Suppressor macrophage treated with lipopolysaccharide for 4 hours (primary cell): ENCODE measurements around the gene SENP1.

Experiments used
- DNase-seq: peaks from one replicate; pipeline ENCODE4 v3.0.0-alpha.2; 2020

SENP1 gene

DNA sequence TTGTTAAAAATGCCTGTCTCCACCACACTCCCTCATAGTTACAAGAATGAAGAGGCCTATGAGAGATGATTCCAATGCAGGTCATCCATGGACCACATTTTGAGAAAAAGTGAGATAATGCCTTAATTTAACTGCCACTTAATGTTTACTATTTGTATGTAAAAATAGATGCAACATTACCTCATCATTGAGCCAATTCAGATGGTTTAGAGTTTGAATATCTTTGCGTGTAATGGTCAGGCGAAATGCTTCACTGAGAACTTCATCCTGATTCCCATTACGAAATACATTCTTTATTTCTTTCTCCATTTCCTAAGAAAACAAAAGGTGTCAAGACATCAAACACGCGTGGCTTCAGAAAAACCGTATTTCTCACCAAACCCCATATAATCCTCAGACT, 42.3 kb downstream of the SENP1 start:
- DNase-seq, result no peak

DNA sequence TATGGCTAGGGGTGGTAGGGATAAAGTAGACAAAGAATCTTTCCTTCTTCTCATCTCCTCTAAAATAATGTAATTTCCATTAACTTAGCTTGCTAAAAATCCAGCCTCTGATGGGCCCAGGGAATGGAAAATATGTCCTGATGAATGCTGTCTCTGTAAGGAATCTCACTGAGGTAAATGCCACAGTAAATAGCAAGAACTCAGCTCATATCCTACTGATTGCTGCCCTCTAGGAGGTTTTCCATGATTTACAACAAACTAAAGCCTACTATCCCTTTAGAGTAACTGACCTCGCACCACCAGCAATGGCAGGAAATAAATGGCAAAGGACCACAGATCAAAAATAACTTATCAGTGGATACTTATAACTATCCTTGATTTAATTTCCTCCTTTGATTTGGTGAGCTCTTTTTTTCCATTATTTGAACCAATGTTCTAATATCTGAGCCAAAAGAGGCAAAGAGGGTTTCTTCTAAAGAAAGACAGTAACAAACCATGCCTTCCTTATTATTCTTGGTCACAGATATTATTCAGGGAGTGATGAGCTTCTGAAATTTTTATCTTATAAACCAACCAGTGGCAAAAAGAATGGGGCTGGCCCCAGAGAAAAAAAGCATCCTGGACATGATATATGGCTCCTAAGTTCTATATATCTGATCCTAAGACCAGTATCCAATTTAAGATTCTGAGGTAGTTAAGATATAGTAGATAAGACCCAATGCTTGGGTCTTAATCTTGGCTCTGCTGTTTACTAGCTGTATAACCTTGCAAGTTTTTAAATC, 43.8 kb downstream of the SENP1 start:
- no peak for DNase-seq

DNA sequence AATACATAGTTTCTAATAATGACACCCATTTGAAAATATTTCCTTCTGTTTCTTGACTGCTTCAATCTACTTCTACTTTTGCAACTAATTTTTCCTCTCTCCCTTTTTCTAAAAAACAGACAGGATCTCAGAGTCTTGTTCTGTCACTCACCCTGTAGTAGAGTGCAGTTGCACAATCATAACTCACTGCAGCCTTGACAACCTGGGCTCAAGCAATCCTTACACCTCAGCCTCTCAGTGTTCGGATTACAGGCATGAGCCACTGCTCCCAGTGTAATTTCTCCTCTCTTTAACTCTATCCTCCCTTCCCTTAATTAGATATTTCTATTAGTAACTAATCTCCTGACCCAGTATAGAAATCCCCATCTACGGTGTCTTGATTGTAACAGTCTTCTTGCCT, 45.4 kb downstream of the SENP1 start:
- no peak for DNase-seq

- DNase-seq, result no peak
Observed at GRCh38 chr12:48058771-48059170, 47.1 kb downstream of the SENP1 start.

DNA sequence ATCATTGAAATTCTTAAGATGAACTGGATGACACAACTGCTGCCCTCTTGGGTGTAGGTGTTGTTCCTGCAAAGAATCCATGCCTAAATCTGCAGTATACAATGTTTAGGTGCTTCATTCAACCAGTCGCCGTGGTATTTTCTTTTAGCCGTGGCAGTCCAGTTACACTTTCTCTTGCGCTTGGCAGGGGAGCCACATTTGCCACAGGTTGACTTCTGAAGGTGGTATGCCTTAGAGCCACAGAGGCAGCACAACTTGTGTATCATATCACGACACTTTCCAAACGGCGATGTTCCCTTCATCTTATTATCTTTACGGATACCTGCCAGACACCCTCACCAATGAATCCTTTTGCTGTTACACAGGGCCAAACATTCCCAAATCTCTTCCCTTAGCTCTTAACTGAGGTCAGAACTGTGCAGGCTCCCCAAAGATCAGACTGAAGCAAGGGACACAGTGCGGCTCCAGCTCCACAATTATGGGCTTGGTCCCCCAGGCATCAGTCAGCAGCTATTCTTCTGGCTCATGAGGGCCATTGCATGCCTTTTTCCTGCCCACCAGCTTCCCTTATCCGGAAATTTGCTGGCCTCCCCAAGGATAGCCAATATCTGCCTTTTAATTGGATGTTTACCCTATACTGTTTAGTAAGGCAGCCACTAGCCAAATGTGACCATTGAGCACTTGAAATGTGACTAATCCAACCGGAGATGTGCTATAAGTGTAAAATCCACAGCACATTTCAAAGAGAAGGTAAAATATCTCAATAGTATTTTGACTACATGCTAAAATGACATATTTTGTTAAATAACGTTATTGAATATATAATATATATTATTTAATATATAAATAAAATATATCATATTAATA, 50.7 kb downstream of the SENP1 start:
- DNase-seq, result no peak

- DNase-seq, result no peak
Observed at GRCh38 chr12:48053883-48054282, 52.0 kb downstream of the SENP1 start.

DNA sequence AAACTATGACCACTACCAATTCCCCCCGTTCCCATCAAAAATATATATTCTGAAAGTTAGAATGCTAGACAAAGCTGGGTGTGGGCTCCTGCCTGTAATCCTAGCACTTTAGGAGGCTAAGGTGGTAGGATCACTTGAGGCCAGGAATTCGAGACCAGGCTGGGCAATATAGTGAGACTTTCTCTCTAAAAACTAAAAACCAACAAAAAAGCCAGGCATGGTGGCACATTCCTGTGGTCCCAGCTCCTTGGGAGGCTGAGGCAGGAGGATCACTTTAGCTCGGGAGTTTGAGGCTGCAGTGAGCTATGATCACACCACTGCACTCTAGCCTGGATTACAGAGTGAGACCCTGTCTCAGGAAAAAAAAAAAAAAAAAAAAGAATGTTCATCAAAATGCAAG, 52.8 kb downstream of the SENP1 start:
- no peak for DNase-seq

- DNase-seq, result no peak
Observed at GRCh38 chr12:48051681-48052080, 54.2 kb downstream of the SENP1 start.

GRCh38 chr12:48050174-48050573, 55.7 kb downstream of the SENP1 start:
- no peak for DNase-seq

DNA sequence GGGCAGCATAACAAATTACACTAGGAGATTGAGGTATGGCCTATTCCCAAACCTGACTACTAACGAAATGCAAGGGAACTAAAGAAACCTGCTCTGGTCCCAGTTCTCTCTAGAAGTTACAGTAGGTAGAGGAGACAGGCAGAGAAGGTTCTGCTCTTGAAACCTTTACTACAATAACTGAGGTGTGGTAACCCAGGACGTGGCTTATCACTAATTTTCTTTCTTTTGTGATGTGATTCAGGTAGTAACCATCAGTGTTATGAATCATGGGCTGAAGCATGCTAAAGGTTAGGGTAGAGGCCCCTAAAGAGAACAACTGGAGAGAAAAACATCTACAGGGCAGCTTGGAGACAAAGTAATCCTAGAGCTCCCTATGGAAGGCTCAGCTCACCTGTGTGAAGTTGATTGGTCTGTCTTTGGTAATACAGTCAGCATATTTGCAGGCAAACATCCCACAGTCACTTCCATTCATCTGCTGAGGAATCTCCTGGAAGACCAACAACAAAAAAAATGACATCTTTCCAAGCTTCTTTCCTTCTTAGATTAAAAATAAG, 59.8 kb downstream of the SENP1 start:
- DNase-seq, result no peak

- DNase-seq, result no peak
Observed at GRCh38 chr12:48045061-48045846, 60.6 kb downstream of the SENP1 start.

DNA sequence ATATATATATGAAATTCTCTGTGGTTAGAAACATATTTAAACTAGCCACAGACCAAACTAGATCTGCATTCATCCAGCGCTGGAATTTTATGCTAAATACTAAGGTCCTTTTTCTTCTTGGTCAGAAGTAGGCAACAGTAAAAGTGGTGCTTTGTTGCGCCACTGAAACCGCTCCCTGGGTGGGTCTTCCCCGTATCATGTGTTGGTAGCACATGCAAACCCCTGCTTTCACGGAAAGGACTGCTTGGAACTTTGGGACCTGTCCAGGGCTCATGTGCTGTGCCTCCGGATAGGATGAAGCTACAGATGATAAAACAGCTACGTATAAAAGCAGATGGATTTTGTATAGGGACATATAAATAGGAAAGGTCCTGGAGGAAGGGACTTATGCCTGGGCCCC, 61.5 kb downstream of the SENP1 start:
- DNase-seq, result no peak

DNA sequence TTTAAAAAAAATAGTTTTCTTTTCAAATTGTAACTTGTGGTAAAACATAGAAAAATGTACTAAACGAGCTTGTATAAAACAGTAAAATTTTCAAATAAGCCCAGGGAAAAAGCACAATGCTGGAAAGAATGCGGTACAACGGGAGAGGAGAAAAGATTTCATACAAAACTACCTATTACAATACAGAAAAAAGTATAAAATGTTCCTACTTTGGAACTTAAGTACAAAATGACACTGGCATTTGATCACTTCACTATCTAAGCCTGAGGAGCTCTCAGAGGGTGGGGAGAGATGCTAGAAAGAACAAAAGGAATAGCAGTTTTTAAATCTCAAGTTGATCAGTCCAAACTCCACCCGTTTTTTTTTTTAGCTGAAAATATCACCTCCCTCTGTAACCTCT, 62.1 kb downstream of the SENP1 start:
- no peak for DNase-seq

- no peak for DNase-seq
Observed at GRCh38 chr12:48041591-48042423, 64.1 kb downstream of the SENP1 start.

DNA sequence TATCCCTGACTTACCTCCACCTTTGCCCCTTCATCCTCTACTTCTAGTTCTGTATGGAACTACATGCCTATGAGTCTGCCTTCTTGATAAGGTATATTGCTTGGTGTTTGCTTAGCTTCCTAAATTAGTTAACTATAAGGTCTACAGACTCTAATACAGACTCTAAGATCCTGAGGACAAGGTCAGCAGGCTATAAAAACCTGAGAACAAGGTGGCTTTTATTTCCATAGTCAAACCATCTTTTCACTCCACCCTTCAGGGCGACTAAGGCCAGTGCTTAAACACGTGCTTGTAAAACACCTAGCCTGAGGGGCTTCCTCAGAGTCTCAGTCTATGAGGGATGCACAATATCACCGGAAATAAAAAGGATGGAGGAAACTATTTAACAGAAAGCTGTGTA, 65.5 kb downstream of the SENP1 start:
- no peak for DNase-seq

- no peak for DNase-seq
Observed at GRCh38 chr12:48039151-48039550, 66.7 kb downstream of the SENP1 start.

DNA sequence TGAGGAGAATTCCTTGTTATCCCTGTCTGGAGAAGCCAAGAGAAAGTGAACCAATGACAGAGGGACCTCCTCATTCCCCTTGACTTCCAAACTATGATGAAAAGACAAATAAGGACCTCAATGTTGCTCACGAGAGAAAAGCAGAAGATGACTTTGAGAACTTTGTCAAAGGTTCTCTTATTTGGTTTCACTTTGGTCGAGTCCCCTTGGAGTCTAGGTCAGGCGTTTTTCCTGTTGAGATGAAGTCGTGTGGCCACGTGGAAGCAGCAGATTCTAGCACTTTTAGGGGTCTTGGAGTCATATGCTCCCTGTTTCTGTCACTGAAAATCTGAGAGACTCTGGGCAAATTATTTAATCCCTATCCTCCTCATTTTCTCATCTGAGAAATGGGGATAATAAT, 67.8 kb downstream of the SENP1 start:
- DNase-seq, result peak; percentile 58

DNA sequence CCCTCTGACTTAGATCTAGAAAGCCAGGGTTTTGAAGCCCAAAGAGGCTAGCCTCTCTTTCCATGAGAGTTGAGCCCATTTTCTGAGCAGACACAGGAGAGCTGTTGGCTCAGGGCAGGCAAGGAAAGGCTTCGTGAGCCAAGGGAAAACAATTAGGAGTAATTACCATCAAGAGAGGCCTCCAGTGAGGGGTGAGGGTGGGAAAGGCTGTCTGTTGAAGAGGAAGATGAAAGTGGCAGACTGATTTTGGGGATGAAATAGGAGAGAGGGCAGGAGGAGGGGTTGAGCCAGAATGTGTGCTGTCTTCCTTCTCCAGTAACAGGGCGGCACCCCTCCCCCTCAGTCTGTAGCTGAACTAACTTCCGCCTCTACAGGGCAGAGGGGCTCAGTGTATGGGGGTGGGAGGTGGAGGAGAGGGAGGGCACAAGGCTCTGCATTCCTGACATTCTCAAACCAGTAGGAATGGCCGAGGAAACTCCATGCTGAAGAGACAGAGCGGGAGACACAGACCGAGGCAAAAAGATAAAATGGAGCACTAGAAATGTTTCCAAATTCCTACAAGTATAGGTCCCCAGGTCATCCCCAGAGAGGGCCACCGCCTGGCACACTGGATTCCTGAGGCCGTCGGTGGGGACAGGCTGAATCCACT, 68.5 kb downstream of the SENP1 start:
- DNase-seq, result no peak

DNA sequence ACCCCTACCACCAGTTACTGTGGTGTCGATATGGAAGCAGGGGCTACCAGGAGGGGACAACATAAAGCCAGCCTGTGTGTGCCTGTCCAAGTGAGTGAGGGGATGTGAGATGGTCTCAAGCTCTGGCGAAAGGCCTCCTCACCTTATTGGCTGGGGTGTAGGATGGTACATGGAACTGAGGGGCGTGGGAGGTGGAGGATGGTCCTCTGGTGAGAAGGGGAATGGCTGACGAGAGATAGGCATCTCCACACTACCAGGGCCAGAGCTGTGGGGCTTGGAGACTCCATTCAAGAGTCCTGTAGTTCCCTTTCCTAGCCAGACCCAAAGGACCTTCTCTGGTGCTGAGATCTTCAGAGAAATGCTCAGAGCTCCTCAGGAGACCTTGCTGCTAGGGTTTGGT, 69.1 kb downstream of the SENP1 start:
- DNase-seq, result no peak

DNA sequence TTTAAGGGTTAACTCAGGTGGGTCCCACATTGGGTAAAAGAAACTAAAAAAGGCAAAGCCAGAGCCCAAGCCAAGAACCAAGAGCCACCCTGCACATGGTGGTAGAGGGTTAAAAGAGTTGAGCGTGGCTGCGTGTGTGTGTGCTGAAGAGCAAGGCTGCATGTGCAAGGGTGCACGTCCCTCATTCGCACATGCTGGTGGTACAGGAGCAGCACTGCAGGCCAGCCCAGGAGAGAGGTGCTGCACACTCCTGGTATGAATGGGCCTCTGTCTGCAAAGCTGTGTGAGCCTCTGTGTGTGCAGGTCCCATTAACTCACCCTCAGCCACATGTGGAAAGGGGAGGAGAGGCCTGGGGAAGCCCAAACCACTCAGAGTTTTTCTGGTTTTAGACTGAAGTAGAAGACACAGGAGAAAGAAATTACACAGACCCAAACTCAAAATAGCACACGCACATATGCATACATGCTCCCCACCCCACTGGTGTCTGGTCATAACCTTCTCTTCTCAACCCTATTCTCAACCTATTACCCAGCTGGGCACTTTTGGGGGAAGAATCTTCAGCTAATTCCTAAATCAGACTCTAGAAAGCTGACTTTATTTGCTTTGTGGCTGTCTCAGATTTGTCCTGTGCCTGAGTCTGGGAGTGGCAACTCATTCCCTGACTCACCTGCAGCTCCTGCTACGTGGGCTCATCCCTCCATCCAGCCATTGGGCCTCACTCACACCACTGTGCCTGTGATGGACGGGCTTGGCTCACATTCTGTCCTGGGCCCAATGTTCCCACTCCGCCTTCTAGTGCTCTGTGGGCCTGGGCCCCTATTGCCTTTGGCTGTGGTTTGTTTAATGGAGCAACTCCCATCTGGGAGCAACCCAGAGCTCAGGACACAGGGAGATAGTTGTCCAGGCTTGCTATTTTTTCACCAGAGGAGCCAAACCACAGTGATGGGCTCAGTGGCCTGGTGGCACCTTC, 70.8 kb downstream of the SENP1 start:
- no peak for DNase-seq
